Natural killer cell (primary cell): ENCODE results near the gene CT47C1. TPM values are rescaled to one million over a fixed set of nuclear protein-coding genes. Genes with fewer than 3 reads are reported as not detected.

ENCODE experiments used
- ATAC-seq, 3 donors: fragments of 150-1000 bp in 2 of 3; fragments of 200-7000 bp in 1 of 3; cut with Tn5 transposase; 1 replicate in 1 of 3; 2 replicates in 2 of 3; pipeline ENCODE4 v1.10.0; 2021; ENCODE audit warnings: mild to moderate bottlenecking in 2 of 3, moderate library complexity in 2 of 3
- DNase-seq, 2 donors: peaks; one replicate each; pipeline versions ENCODE4 v3.0.0 to v3.0.0-alpha.2; 2013 to 2021; ENCODE audit warnings: mixed read lengths in 1 of 2
- H3K27ac ChIP-seq: one replicate; pipeline ENCODE4 v1.5.1; 2013; ENCODE audit warnings: mild to moderate bottlenecking, low read length
- H3K27me3 ChIP-seq: one replicate; pipeline ENCODE4 v1.6.1; 2013; ENCODE audit warnings: low read length; ENCODE audit not compliant: control insufficient read depth, insufficient read depth
- H3K36me3 ChIP-seq: one replicate; pipeline ENCODE4 v1.6.1; 2013; ENCODE audit warnings: low read length; ENCODE audit not compliant: control insufficient read depth, insufficient read depth
- H3K4me1 ChIP-seq: one replicate; pipeline ENCODE4 v1.6.1; 2013; ENCODE audit warnings: low read length; ENCODE audit not compliant: control insufficient read depth, insufficient read depth
- H3K4me3 ChIP-seq: one replicate; pipeline ENCODE4 v1.5.1; 2013; ENCODE audit warnings: low read length
- H3K9me3 ChIP-seq: one replicate; pipeline ENCODE4 v1.6.1; 2013; ENCODE audit warnings: low read length; ENCODE audit not compliant: control insufficient read depth, insufficient read depth
- H3K27ac Mint-ChIP-seq, 2 donors: one replicate each; pipeline ENCODE4 v1.8.0; 2022; ENCODE audit warnings: mild to moderate bottlenecking in 2 of 2, mixed read lengths in 2 of 2, moderate library complexity in 1 of 2
- H3K27me3 Mint-ChIP-seq, 2 donors: one replicate each; pipeline ENCODE4 v1.8.0; 2022; ENCODE audit warnings: low read depth in 2 of 2, mixed read lengths in 2 of 2
- H3K36me3 Mint-ChIP-seq: one replicate; pipeline ENCODE4 v1.8.0; 2022; ENCODE audit warnings: mixed read lengths
- H3K4me1 Mint-ChIP-seq, 2 donors: one replicate each; pipeline ENCODE4 v1.8.0; 2022; ENCODE audit warnings: mixed read lengths in 2 of 2
- H3K4me3 Mint-ChIP-seq: one replicate; pipeline ENCODE4 v1.8.0; 2022; ENCODE audit warnings: mild to moderate bottlenecking, moderate library complexity, mixed read lengths
- H3K9me3 Mint-ChIP-seq, 2 donors: one replicate each; pipeline ENCODE4 v1.8.0; 2022; ENCODE audit warnings: mixed read lengths in 2 of 2
- CTCF ChIP-seq: fragments of 200-600 bp; IDR thresholded peaks from one replicate; pipeline ENCODE4 v1.8.0; 2022; ENCODE audit warnings: antibody characterized with exemption
- WGBS: methylation state at CpG from one replicate; pipeline ENCODE4 v1.1.7; 2013; ENCODE audit warnings: missing lambda C conversion rate; ENCODE audit not compliant: insufficient coverage; 5-methylcytosine and 5-hydroxymethylcytosine counted together
- intact Hi-C: fragments of 100-400 bp; cut with micrococcal nuclease; formaldehyde crosslinking; loops from one replicate; pipeline ENCODE4 v1.14.2; 2022
- total RNA-seq, 4 donors: library from RNA; stranded (reverse); fragments of 120-200 nt in 1 of 4; gene quantifications; one replicate each; pipeline versions ENCODE4 v1.2.3 to v1.2.4, GENCODE V29; 2013 to 2022

The CT47C1 gene
- total RNA-seq, 3 donors from 2014 or later (not counting 1 experiment from before 2014, with no cell fraction given): not detected

GRCh38 chrX:119040432-119040831 is 32.4 kb upstream of the CT47C1 start:
- Histone ChIP-seq H3K9me3 (no peaks in the 10 kb centered on the region), H3K27me3 (no peaks in the 10 kb centered on the region), H3K4me3 (no peak overlapping the region), H3K27ac (no peak overlapping the region), H3K36me3 (no peaks in the 10 kb centered on the region), H3K4me1 (no peaks in the 10 kb centered on the region)
- Mint-ChIP-seq H3K27ac (no peak overlapping the region), H3K4me1 (no peaks in the 10 kb centered on the region), H3K4me3 (no peak overlapping the region), H3K36me3 (no peaks in the 10 kb centered on the region), H3K9me3 (no peaks in the 10 kb centered on the region), H3K27me3 (peaks cover 0 to 5% of the 10 kb centered on the region in 2 donors)
- intact Hi-C loops: no loop called here
- 97% methylated on average over 6 of the region's 6 CpGs for WGBS
- DNase-seq (no peak), ATAC-seq (no peak)
- no peak for TF ChIP-seq CTCF

GRCh38 chrX:119041175-119041574 is 31.6 kb upstream of the CT47C1 start:
- no peak overlapping the region for H3K27ac ChIP-seq
- intact Hi-C loops: no loop called here
- no peaks in the 10 kb centered on the region for H3K36me3 ChIP-seq
- WGBS: 86% methylated on average over 2 of the region's 4 CpGs
- no peak for ATAC-seq
- Mint-ChIP-seq H3K9me3 (no peaks in the 10 kb centered on the region), H3K4me1 (no peaks in the 10 kb centered on the region), H3K36me3 (no peaks in the 10 kb centered on the region), H3K4me3 (no peak overlapping the region), H3K27me3 (peaks cover 0 to 5% of the 10 kb centered on the region in 2 donors), H3K27ac (no peak overlapping the region)
- H3K27me3 ChIP-seq: no peaks in the 10 kb centered on the region
- H3K9me3 ChIP-seq: no peaks in the 10 kb centered on the region
- H3K4me1 ChIP-seq: no peaks in the 10 kb centered on the region
- no peak for TF ChIP-seq CTCF
- no peak overlapping the region for H3K4me3 ChIP-seq
- no peak for DNase-seq

DNA sequence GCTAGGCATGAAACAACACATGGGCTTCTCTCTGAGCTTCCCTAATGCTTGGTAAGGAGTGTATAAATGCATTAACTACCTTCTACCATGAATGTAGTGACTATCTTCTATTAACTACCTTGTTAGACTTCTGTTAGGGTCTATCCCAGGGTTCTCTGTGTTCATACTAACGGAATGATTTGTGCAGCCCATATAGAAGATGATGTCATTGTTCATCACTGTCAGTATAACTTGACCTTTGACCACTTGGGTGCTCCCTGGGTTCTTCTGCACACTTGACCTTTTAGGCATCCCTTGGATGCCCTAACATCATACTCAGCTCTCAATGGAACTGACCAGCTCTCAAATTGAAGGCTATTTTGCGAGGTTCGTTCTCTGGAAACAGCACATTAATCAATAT is 30.8 kb upstream of the CT47C1 start:
- no peak overlapping the region for H3K4me3 Mint-ChIP-seq
- WGBS: 87% methylated on average over 3 of the region's 3 CpGs
- no peak overlapping the region for H3K4me3 ChIP-seq

More for the DNA sequence above, 30.8 kb upstream of the CT47C1 start:
- Mint-ChIP-seq H3K9me3 (no peaks in the 10 kb centered on the region), H3K4me1 (no peaks in the 10 kb centered on the region), H3K27me3 (peaks cover 0 to 5% of the 10 kb centered on the region in 2 donors), H3K36me3 (no peaks in the 10 kb centered on the region), H3K27ac (no peak overlapping the region)
- no peak for TF ChIP-seq CTCF
- ATAC-seq (no peak), DNase-seq (no peak)
- Histone ChIP-seq H3K27ac (no peak overlapping the region), H3K36me3 (no peaks in the 10 kb centered on the region), H3K9me3 (no peaks in the 10 kb centered on the region), H3K4me1 (no peaks in the 10 kb centered on the region), H3K27me3 (no peaks in the 10 kb centered on the region)
- intact Hi-C loops: no loop called here
